ENCODE data around the gene SLU7.

DNA sequence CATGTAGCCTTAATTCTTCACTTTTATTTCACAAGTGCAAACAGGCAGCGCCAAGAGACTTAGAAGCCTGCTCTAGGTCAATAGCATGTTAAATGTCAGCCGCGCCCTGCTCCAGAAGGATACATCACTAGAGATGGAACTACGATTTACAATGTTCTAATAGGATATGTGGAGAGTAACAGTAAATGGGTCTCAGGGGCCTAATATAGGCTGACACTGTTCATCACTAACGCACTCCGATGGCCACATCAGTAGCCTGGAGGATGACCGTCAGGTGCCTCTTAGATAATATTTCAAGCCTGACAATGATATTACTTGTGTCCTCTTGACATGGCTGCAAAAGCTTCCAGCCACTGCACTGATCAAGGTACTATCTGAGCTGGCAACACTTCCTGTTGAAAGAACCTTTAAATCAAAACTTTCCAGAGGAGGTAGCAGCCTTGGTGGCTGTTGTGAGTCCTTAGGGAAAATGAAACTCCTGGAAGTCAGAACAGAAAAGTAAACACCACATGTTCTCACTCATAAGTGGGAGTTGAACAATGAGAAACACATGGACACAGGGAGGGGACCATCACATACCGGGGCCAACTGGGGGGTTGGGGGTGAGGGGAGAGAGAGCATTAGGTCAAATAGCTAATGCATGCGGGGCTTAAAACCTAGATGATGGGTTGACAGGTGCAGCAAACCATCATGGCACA, 37.7 kb upstream of the SLU7 start:
- TF ChIP-seq POLR2A (conservative IDR thresholded peaks at IDR 0.05), result no peak
- TF ChIP-seq, protein P1, sequence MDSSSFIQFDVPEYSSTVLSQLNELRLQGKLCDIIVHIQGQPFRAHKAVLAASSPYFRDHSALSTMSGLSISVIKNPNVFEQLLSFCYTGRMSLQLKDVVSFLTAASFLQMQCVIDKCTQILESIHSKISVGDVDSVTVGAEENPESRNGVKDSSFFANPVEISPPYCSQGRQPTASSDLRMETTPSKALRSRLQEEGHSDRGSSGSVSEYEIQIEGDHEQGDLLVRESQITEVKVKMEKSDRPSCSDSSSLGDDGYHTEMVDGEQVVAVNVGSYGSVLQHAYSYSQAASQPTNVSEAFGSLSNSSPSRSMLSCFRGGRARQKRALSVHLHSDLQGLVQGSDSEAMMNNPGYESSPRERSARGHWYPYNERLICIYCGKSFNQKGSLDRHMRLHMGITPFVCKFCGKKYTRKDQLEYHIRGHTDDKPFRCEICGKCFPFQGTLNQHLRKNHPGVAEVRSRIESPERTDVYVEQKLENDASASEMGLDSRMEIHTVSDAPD (CRISPR knock-in tag; IDR thresholded peaks at IDR 0.05), result no peak
- no peak for TF ChIP-seq CTCF (IDR thresholded peaks at IDR 0.05 in 2 of 3, conservative IDR thresholded peaks at IDR 0.05 in 1 of 3; ENCODE audit: insufficient read depth in 2 of 3, low read depth in 1 of 3, low read length in 3 of 3)
- TF ChIP-seq, protein P2, sequence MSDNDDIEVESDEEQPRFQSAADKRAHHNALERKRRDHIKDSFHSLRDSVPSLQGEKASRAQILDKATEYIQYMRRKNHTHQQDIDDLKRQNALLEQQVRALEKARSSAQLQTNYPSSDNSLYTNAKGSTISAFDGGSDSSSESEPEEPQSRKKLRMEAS (CRISPR knock-in tag; IDR thresholded peaks at IDR 0.05), result no peak
- TF ChIP-seq LEF1 (IDR thresholded peaks at IDR 0.05), result no peak
- TF ChIP-seq SRSF1 (IDR thresholded peaks at IDR 0.05; ENCODE audit: low read depth, low read length), result no peak
- TF ChIP-seq NRF1 (conservative IDR thresholded peaks at IDR 0.05 in 1 of 2, IDR thresholded peaks at IDR 0.05 in 1 of 2), result no peak
- TF ChIP-seq ZBTB1 (CRISPR knock-in tag; IDR thresholded peaks at IDR 0.05; ENCODE audit: borderline replicate concordance, low read depth), result no peak
- TF ChIP-seq TCF7 (IDR thresholded peaks at IDR 0.05; ENCODE audit: borderline replicate concordance), result no peak
- no peak for TF ChIP-seq ZNF589 (CRISPR knock-in tag; IDR thresholded peaks at IDR 0.05; ENCODE audit: low read depth)
- TF ChIP-seq HEY1 (CRISPR knock-in tag; IDR thresholded peaks at IDR 0.05; ENCODE audit: borderline replicate concordance), result no peak
- TF ChIP-seq SMARCA4 (IDR thresholded peaks at IDR 0.05), result no peak
- no peak for TF ChIP-seq POLR2AphosphoS5 (IDR thresholded peaks at IDR 0.05; ENCODE audit: control insufficient read depth, insufficient read depth, low read depth, low read length)
